Loucy (cell line): ENCODE data around the gene GPC5.

ENCODE experiments used
- EZH2phosphoT487 ChIP-seq: fragments of 200-600 bp; IDR thresholded peaks from 2 replicates; pipeline ENCODE4 v1.6.1; 2018; ENCODE audit warnings: antibody characterized with exemption, mild to moderate bottlenecking, moderate library complexity, borderline replicate concordance
- TF ChIP-seq, protein P1 (sequence below): fragments of 200-600 bp; sonication (generic); conservative IDR thresholded peaks from 2 replicates; pipeline ENCODE4 v1.5.1; 2014; ENCODE audit warnings: mild to moderate bottlenecking, antibody characterized with exemption, low read length

- TF ChIP-seq, protein P1, sequence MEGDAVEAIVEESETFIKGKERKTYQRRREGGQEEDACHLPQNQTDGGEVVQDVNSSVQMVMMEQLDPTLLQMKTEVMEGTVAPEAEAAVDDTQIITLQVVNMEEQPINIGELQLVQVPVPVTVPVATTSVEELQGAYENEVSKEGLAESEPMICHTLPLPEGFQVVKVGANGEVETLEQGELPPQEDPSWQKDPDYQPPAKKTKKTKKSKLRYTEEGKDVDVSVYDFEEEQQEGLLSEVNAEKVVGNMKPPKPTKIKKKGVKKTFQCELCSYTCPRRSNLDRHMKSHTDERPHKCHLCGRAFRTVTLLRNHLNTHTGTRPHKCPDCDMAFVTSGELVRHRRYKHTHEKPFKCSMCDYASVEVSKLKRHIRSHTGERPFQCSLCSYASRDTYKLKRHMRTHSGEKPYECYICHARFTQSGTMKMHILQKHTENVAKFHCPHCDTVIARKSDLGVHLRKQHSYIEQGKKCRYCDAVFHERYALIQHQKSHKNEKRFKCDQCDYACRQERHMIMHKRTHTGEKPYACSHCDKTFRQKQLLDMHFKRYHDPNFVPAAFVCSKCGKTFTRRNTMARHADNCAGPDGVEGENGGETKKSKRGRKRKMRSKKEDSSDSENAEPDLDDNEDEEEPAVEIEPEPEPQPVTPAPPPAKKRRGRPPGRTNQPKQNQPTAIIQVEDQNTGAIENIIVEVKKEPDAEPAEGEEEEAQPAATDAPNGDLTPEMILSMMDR: no peak
- TF ChIP-seq EZH2phosphoT487: no peak
Measured at GRCh38 chr13:92444244-92444643, 1045.8 kb downstream of the GPC5 start.
